Thoracic aorta (tissue), 2 donors: ENCODE results near the gene GDPD5. TPM values are rescaled to one million over a fixed set of nuclear protein-coding genes. Genes with fewer than 3 reads are reported as not detected.
A peak's percentile ranks its signal among the peaks of the same experiment; 100 is the strongest.

Source experiments
- ATAC-seq: fragments of 150-250 bp; one replicate; pipeline ENCODE4 v1.8.0; 2017; ENCODE audit warnings: low read depth; ENCODE audit not compliant: insufficient number of reproducible peaks, low FRiP score
- DNase-seq: peaks from one replicate; pipeline ENCODE4 v3.0.0-alpha.2; 2020; ENCODE audit warnings: low spot score
- H3K27ac ChIP-seq, 2 donors: fragments of 200-600 bp; sonication (generic); 1 replicate in 1 of 2; 2 replicates in 1 of 2; pipeline ENCODE4 v1.5.1; 2016; ENCODE audit warnings: mild to moderate bottlenecking in 2 of 2, moderate library complexity in 2 of 2
- H3K27me3 ChIP-seq: fragments of 200-600 bp; sonication (generic); replicated peaks from 2 replicates; pipeline ENCODE4 v1.6.0; 2016; ENCODE audit warnings: mild to moderate bottlenecking; ENCODE audit not compliant: insufficient read depth
- H3K36me3 ChIP-seq: fragments of 200-600 bp; sonication (generic); one replicate; pipeline ENCODE4 v1.5.1; 2016
- H3K4me1 ChIP-seq, 2 donors: fragments of 200-600 bp; sonication (generic); 1 replicate in 1 of 2; 2 replicates in 1 of 2; pipeline versions ENCODE4 v1.5.1 to v1.6.0; 2016; ENCODE audit warnings: low read depth in 2 of 2, mild to moderate bottlenecking in 1 of 2; ENCODE audit not compliant: control insufficient read depth in 1 of 2
- H3K4me3 ChIP-seq: fragments of 200-600 bp; sonication (generic); 2 replicates; pipeline ENCODE4 v1.5.1; 2016; ENCODE audit warnings: mild to moderate bottlenecking
- H3K9me3 ChIP-seq: fragments of 200-600 bp; sonication (generic); 2 replicates; pipeline ENCODE4 v1.5.1; 2016
- total RNA-seq, 2 donors: library from RNA; depleted of rRNA; stranded (reverse); fragments of >200 nt; gene quantifications; one replicate each; pipeline versions ENCODE4 v1.1.0 to v1.2.3, GENCODE V29; 2016
- TF ChIP-seq, protein P1 (sequence below): fragments of 200-600 bp; sonication (generic); IDR thresholded peaks from one replicate; pipeline ENCODE4 v1.5.1; 2019; ENCODE audit warnings: antibody characterized with exemption

The GDPD5 gene
- total RNA-seq, 2 donors from 2014 or later: 30.8 to 34.9 TPM

DNA sequence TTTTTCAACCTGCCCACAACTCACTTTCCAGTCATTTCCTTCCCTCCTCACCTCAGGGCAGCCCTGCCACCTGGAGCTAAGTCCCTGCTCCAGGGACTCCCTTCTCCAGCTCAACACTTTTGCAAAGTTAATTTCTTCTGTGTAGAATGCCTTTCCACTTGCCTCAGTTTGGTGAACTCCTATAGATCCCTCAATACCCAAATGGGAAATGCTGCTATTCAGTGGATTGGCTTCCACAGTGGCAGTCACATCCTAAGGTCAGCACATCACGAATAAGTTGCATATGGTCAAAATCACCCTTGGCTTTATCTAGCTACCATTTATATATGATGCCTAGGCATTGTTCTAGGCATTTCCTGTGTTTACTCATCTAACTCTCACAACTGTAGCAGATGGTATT lies 23.6 kb downstream of the GDPD5 start:
- DNase-seq (no peak), ATAC-seq (no peak)
- Histone ChIP-seq H3K4me3 (no peak overlapping the region), H3K4me1 (peaks cover 14 to 20% of the 10 kb centered on the region in 2 donors), H3K36me3 (no peaks in the 10 kb centered on the region), H3K9me3 (no peaks in the 10 kb centered on the region), H3K27ac (no peak overlapping the region), H3K27me3 (no peaks in the 10 kb centered on the region)
- TF ChIP-seq, protein P1, sequence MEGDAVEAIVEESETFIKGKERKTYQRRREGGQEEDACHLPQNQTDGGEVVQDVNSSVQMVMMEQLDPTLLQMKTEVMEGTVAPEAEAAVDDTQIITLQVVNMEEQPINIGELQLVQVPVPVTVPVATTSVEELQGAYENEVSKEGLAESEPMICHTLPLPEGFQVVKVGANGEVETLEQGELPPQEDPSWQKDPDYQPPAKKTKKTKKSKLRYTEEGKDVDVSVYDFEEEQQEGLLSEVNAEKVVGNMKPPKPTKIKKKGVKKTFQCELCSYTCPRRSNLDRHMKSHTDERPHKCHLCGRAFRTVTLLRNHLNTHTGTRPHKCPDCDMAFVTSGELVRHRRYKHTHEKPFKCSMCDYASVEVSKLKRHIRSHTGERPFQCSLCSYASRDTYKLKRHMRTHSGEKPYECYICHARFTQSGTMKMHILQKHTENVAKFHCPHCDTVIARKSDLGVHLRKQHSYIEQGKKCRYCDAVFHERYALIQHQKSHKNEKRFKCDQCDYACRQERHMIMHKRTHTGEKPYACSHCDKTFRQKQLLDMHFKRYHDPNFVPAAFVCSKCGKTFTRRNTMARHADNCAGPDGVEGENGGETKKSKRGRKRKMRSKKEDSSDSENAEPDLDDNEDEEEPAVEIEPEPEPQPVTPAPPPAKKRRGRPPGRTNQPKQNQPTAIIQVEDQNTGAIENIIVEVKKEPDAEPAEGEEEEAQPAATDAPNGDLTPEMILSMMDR: no peak

DNA sequence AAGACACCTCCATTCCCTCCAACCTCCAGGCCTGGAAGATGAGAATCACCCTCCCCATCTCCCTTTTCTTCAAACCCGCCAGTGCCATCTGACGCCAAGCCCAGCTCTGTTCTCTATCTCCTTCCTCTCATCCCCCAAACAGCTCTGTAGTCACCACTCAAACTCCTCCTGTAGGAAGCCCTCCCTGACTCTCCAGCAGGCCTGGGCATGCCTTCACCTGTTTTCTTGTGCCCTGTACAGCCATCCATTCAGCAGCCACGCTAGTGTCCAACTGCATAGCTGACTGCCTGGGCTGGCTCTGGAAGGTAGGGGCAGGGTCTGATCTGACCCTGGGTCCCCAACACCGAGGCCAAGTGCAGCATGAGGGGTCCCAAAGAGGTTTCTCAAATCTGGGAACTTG lies 25.0 kb downstream of the GDPD5 start:
- Histone ChIP-seq H3K36me3 (no peaks in the 10 kb centered on the region), H3K4me3 (no peak overlapping the region), H3K27me3 (no peaks in the 10 kb centered on the region), H3K9me3 (no peaks in the 10 kb centered on the region), H3K27ac (no peak overlapping the region), H3K4me1 (peaks cover 14 to 20% of the 10 kb centered on the region in 2 donors)
- TF ChIP-seq, protein P1: no peak
- DNase-seq (no peak), ATAC-seq (no peak)

DNA sequence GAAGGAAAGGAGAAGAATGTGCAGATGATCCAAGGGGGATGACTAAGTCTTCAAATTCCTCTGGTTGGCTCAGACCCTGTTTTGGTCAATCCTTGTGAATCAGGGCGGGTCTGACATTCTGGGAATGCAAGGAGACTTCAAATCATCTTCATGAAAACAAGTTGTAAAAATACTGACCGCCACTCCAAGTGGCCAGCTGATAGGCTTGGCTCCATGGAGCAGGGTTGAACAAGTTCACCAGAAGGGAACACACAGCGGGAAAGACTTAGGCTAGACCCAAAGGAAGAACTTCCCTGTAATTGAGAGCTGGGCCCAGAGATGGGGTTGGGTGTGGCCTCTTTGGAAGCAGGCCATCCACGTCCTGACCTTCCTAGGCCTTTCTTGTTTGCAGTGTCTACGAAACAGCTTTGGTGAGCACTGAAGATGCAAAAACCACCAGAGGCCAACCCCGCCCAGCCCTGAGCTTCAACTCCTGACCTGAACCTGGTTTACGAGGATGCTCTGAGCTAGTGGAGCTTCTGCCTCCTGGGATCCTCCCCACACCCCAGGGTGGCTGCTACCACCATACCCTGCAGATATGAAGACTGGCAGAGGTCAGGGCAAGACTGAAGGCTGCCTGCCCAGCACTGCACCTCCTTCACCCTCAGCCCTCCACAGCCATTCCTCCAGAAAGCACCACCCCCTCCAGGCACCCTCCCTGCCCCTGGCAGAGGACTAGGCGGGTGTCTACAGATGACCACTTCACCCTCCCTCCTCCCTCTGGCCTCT lies 26.1 kb downstream of the GDPD5 start:
- DNase-seq: no peak
- H3K27ac ChIP-seq: peak overlapping the region in 1 of 2 donors; percentile 35
- H3K9me3 ChIP-seq: no peaks in the 10 kb centered on the region
- no peak for ATAC-seq
- H3K27me3 ChIP-seq: no peaks in the 10 kb centered on the region
- H3K4me3 ChIP-seq: no peak overlapping the region
- no peaks in the 10 kb centered on the region for H3K36me3 ChIP-seq
- TF ChIP-seq, protein P1: no peak
- peaks cover 14 to 20% of the 10 kb centered on the region in 2 donors for H3K4me1 ChIP-seq

DNA sequence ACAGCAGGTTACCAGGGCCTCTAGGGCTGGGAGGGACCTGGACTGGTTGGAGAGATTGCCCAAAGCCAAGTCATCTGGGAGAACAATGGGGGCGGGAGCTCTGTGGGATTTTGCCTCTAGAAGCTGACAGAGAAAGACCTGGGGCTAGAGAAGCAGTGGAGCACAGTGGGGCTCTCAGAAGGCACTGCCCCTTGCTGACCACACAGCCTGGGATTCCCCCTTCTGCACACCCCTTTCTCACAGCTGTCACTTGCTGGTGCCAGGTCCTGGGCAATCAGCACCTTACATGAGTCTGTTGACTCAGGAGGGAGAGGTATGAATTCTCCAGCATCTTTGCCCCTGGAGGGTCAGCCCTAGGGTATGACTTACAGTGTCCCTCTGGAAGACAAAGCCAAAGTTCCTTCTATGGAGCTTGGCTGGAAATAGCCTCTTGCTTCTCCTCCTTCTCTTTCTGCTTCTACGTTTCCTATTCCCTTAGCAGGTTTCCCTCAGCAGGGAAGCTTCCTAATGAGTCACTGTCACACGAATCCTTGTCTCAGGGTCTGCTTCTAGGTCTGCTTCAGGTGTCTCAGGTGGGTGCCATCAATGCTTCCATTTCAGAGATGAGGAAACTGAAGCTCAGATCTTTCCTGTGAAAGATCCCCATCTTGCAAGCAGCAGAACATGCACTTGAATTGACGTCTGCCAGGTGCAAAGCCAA lies 27.0 kb downstream of the GDPD5 start:
- H3K9me3 ChIP-seq: no peaks in the 10 kb centered on the region
- H3K4me1 ChIP-seq: peaks cover 14 to 20% of the 10 kb centered on the region in 2 donors
- no peaks in the 10 kb centered on the region for H3K27me3 ChIP-seq
- TF ChIP-seq, protein P1: no peak
- peak overlapping the region; percentile 35 to 41 for H3K27ac ChIP-seq
- ATAC-seq (no peak), DNase-seq (no peak)
- no peak overlapping the region for H3K4me3 ChIP-seq
- H3K36me3 ChIP-seq: no peaks in the 10 kb centered on the region

DNA sequence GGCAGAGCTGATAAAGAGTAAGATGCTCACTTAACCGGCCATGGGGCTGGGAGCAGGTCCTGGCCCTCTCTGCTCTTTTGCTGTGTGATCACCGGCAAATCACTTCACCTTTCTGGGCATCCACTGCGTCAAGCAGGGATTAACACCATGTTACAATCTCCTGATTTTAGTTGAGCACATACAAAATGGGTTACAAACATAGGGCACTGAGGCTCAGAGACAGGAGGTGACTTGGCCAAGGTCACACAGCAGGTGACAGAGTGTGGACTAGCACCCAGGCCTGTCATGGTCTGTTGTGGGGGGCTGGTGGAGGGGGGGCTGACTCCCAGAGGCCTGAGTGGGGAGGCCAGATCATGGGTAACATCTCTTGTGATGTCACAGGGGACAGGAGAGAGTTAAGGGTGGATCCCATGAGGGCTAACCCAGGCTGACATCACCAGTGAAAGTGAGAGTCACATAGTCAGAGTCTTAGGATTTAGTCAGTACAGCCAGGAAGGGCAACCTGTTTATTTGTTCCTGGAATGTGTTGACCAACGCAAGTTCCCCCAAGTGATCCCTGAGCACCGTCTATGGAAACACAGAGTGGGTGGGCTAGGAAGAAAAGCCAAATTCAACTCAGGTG lies 27.8 kb downstream of the GDPD5 start:
- H3K36me3 ChIP-seq: no peaks in the 10 kb centered on the region
- H3K27ac ChIP-seq: no peak overlapping the region
- ATAC-seq (no peak), DNase-seq (no peak)
- H3K4me3 ChIP-seq: no peak overlapping the region
- TF ChIP-seq, protein P1: no peak
- no peaks in the 10 kb centered on the region for H3K27me3 ChIP-seq
- H3K4me1 ChIP-seq: peaks cover 14 to 20% of the 10 kb centered on the region in 2 donors
- no peaks in the 10 kb centered on the region for H3K9me3 ChIP-seq
